Measurements from ENCODE around the gene TAF1B.
"Not testable (repeated sequence)": the region's sequence is repeated elsewhere in the genome, so short reads cannot be mapped to it uniquely, and the experiment has no call there.

TAF1B gene

GRCh38 chr2:9830685-9831410 lies 12.4 kb upstream of the TAF1B start:
- DNase-seq (ENCODE audit: low read depth in 2 of 2), result no peak

- DNase-seq (ENCODE audit: low read depth in 2 of 2), result no peak
These were observed 11.6 kb upstream of the TAF1B start for GRCh38 chr2:9831670-9832069.

GRCh38 chr2:9832586-9832985 lies 10.7 kb upstream of the TAF1B start:
- DNase-seq (ENCODE audit: low read depth in 2 of 2), result no peak

- not testable (repeated sequence) for DNase-seq (ENCODE audit: low read depth in 2 of 2)
These were observed 8.2 kb upstream of the TAF1B start for GRCh38 chr2:9835068-9835467.

GRCh38 chr2:9836074-9836473 lies 7.2 kb upstream of the TAF1B start:
- DNase-seq (ENCODE audit: low read depth in 2 of 2), result no peak

GRCh38 chr2:9836517-9836916 lies 6.8 kb upstream of the TAF1B start:
- DNase-seq (ENCODE audit: low read depth in 2 of 2), result no peak

- no peak for DNase-seq (ENCODE audit: low read depth in 2 of 2)
These were observed 5.8 kb upstream of the TAF1B start for GRCh38 chr2:9837451-9837850.

- DNase-seq (ENCODE audit: low read depth in 2 of 2), result no peak
These were observed 4.9 kb upstream of the TAF1B start for GRCh38 chr2:9838391-9838790.

GRCh38 chr2:9842487-9843228 lies 616 bp upstream of the TAF1B start:
- no peak for DNase-seq (ENCODE audit: low read depth in 2 of 2)

GRCh38 chr2:9844036-9844483 lies 786 bp downstream of the TAF1B start:
- DNase-seq (ENCODE audit: low read depth in 2 of 2), result no peak

GRCh38 chr2:9844576-9844975 lies 1.3 kb downstream of the TAF1B start:
- DNase-seq (ENCODE audit: low read depth in 2 of 2), result no peak

- no peak for DNase-seq (ENCODE audit: low read depth in 2 of 2)
These were observed 3.3 kb downstream of the TAF1B start for GRCh38 chr2:9846554-9846953.

GRCh38 chr2:9847140-9847539 lies 3.9 kb downstream of the TAF1B start:
- DNase-seq (ENCODE audit: low read depth in 2 of 2), result no peak

- no peak for DNase-seq (ENCODE audit: low read depth in 2 of 2)
These were observed 9.6 kb downstream of the TAF1B start for GRCh38 chr2:9852881-9853280.

GRCh38 chr2:9857814-9858729 lies 14.8 kb downstream of the TAF1B start:
- no peak for DNase-seq (ENCODE audit: low read depth in 2 of 2)

GRCh38 chr2:9858730-9859068 lies 15.4 kb downstream of the TAF1B start:
- DNase-seq (ENCODE audit: low read depth in 2 of 2), result no peak

- not testable (repeated sequence) for DNase-seq (ENCODE audit: low read depth in 2 of 2)
These were observed 17.8 kb downstream of the TAF1B start for GRCh38 chr2:9860922-9861580.

GRCh38 chr2:9867881-9868280 lies 24.6 kb downstream of the TAF1B start:
- DNase-seq (ENCODE audit: low read depth in 2 of 2), result no peak

- no peak for DNase-seq (ENCODE audit: low read depth in 2 of 2)
These were observed 30.1 kb downstream of the TAF1B start for GRCh38 chr2:9873337-9873736.

- DNase-seq (ENCODE audit: low read depth in 2 of 2), result no peak
These were observed 33.8 kb downstream of the TAF1B start for GRCh38 chr2:9877026-9877425.

GRCh38 chr2:9877726-9878125 lies 34.5 kb downstream of the TAF1B start:
- DNase-seq (ENCODE audit: low read depth in 2 of 2), result no peak

All from stimulated activated CD4-positive, alpha-beta T cell treated with anti-CD3 and anti-CD28 coated beads, Interleukin-1b, Interleukin-23, amount 100 ng/mL, for 4 hours (primary cell).